GM10266 (cell line): ENCODE data around the gene PRPF40B.

Experiments used
- DNase-seq: peaks from one replicate; pipeline ENCODE4 v3.0.0; 2012; ENCODE audit errors: extremely low spot score
- TF ChIP-seq, protein P1 (sequence below): IDR thresholded peaks from 2 replicates; pipeline ENCODE4 v1.5.1; 2012; ENCODE audit warnings: mild to moderate bottlenecking, low read depth; ENCODE audit not compliant: control insufficient read depth, insufficient read depth; ENCODE audit errors: missing control alignments

PRPF40B gene

DNA sequence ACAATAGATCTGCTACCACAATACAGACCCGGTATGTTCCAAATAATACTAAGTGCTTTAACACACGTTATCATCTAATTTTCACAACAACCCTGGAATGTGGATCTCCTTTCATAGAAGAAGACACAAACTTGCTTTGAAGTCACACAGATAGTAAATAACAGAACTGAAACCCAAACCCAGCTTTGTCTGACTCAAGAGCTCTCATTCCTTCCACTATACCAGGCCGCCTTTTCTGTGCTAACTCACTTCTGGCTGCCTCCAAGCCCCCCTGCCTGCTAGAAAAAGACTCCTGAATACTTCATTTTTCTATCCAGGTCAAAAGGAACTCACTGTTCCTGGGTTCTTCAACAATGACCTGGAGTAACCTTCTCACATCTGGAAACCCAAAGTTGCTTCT, 37.8 kb downstream of the PRPF40B start:
- peak; percentile 60 for DNase-seq
- TF ChIP-seq, protein P1, sequence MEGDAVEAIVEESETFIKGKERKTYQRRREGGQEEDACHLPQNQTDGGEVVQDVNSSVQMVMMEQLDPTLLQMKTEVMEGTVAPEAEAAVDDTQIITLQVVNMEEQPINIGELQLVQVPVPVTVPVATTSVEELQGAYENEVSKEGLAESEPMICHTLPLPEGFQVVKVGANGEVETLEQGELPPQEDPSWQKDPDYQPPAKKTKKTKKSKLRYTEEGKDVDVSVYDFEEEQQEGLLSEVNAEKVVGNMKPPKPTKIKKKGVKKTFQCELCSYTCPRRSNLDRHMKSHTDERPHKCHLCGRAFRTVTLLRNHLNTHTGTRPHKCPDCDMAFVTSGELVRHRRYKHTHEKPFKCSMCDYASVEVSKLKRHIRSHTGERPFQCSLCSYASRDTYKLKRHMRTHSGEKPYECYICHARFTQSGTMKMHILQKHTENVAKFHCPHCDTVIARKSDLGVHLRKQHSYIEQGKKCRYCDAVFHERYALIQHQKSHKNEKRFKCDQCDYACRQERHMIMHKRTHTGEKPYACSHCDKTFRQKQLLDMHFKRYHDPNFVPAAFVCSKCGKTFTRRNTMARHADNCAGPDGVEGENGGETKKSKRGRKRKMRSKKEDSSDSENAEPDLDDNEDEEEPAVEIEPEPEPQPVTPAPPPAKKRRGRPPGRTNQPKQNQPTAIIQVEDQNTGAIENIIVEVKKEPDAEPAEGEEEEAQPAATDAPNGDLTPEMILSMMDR: no peak

DNA sequence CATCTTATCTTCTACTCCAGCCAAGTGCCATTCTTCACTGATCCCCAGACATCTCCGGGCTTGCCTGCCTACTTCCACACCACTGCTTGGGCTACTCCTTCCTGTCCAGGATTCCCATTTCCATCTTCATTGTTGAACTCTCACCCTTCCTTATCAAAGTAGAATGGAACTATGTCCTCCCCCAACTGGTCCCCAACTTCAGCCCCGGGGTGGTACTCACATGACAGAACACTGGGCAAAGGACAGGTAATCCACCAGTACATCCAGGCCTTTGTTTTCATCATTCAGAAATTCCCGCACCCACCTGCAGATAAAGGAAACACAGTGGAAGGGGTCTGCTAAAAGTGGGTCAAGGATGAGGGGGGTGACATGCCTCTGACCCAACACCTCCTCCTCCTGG, 38.4 kb downstream of the PRPF40B start:
- DNase-seq: no peak
- TF ChIP-seq, protein P1: no peak

DNA sequence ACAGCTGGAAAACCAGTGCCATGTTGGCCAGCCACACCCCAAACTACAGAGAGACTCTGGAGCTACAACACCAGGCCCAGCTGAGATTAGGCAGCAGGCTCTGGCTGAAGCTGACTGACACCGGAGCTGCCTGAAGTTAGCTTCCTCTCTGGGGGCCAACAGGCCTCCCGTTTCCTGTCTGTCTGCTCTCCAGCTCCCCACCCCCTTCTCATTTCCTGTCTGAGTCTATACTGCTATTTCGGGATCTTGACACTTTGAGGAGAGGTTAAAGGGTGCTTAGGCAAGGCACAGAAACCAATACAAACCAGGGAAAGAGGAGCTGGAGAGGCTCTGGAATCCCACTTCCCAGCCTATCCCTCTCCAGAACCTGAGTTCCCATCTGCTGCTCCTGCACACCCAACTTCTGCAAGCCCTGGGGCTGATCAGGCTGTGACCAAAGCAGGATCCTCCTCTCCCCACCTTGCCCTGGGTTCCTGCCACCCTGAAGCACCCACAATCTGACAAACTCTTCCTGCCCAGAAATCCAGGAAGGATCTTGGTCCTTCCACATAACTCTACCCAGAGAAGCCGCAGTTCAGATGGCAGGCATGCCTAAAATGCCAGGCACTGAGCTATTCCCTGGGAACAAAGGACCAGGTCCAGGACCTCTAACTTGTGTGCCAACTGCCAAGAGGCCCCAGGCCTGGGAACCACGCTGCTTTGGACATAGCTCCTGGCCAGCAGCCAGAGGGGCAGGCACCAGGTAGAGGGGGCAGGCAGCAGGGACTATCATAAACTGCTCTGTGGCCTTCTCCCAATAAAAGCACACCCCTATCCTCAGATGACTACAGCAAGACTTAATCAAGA, 39.9 kb downstream of the PRPF40B start:
- TF ChIP-seq, protein P1: no peak
- DNase-seq: peak; percentile 89

DNA sequence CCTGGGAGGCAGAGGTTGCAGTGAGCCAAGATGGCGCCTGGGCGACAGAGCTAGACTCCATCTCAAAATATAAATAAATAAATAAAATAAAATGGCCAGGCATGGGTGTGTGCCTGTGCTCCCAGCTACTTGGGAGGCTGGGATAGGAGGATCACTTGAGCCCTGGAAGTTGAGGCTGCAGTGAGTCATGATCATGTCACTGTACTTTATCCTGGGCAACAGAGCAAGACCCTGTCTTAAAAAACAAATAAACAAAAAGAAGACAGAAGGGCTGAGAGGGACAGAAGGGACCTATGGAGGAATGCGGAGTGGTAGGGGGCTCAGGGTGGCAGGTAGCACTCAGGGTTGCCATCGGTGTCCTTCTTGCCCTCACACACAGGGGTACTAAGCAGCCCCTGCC, 40.8 kb downstream of the PRPF40B start:
- TF ChIP-seq, protein P1: no peak

DNA sequence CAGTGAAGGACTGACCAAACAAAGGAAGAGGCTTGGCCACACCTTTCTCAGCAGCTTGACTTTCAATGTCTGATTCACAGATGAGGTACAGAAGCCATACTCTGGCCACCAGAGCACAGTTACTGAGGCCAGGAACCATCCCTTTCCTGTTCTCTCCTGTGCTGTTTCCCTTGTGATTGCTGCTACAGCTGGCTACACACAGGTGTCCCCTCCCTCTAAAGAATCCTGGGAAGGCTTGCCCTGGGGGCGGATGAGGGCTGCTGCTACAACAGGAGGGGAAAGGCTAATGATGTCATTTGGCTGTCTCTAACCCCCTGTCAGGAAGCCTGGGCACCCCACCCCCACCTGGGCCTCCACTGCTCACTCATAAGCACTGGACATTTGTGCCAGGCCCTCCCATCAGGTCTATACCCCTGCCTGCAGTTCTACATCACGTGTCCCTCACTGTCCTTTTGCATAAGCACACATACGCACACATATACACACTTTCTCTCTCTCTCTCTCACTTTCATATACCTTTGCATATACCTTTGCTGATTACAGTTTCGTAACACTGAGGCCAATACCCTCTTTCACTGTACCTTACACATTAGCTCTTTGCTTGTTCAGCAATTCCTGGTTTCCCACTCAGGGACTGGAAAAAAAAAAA, 41.4 kb downstream of the PRPF40B start:
- peak; percentile 53 for DNase-seq
- TF ChIP-seq, protein P1: no peak

More for the DNA sequence above, 40.8 kb downstream of the PRPF40B start:
- no peak for DNase-seq

DNA sequence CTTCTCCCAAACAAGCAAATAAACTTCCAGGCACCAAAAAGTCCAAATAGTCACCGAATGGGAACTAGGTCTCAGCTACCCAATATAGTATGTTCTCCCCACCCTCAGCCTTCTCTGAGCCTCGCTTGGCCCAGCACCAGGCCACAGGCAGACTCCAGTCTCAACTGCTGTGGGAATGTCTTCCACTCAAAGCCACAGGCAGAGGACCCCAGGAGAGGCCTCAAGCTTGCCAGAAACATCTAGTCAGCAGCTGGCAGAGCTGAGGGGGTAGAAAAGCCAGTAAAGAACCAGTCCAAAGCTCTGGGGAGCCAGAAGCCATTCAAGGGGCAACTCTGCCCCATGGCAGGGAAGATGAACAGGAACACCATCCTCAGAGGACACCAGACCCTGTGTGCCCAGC, 42.0 kb downstream of the PRPF40B start:
- TF ChIP-seq, protein P1: no peak
- no peak for DNase-seq

DNA sequence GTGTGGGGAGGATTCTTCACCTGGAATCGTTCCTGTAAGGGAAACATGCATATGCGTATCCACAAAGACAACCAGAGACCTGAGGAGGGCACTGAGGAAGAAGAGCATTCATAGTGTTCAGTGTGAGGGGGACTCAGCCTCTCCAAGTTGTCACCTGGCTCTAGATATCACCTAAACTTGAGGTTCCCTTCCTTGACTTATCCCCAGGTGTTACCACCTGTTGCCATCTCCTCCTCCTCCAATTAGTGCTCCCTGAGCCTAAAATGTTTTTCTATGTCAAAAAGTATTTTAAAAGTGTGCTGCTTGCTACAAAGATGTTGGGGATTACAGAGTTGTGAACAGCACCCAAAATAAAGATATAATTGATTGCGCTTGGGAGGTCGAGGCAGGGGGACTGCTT, 42.8 kb downstream of the PRPF40B start:
- no peak for DNase-seq
- TF ChIP-seq, protein P1: no peak
